Activated T-cell treated with anti-CD3 and anti-CD28 coated beads for 4 hours (primary cell): Measurements from ENCODE around the gene SMIM29.
"Not testable (repeated sequence)": the region's sequence is repeated elsewhere in the genome, so short reads cannot be mapped to it uniquely, and the experiment has no call there.

Experiments used
- DNase-seq: peaks from one replicate; pipeline ENCODE4 v3.0.0-alpha.2; 2020

Gene SMIM29

DNA sequence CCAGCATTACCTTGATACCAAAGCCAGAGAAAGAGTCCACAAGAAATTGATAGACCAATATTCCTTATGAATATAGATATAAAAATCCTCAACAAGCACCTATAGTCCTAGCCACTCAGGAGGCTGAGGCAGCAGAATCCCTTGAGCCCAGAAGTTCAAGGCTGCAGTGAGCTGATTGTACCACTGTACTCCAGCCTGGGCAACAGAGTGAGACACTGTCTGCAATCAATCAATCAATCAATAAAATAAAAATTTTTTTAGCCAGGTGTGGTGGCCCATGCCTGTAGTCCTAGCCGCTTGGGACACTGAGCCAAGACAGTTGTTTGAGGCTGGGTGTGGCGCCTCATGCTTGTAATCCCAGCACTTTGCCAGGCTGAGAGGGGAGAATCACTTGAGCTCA, 18.9 kb upstream of the SMIM29 start:
- DNase-seq: no peak

DNA sequence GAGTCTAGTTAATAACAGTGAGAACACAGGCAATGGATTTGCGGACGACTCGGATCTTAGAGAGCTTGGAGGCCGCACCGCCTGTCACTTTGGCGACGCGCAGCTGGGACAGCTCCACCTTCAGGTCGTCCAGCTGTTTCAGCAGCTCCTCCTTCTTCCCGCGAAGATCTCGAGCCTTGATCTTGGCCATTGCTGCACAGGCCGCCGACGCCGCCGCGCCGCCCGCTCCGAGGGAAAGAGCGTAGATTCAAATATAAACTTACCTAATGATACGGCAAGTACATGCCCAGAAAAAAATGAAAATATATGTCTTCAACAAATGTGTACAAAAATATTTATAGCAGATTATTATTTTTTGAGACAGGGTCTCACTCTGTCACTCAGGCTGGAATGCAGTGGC, 14.7 kb upstream of the SMIM29 start:
- DNase-seq: not testable (repeated sequence)

DNA sequence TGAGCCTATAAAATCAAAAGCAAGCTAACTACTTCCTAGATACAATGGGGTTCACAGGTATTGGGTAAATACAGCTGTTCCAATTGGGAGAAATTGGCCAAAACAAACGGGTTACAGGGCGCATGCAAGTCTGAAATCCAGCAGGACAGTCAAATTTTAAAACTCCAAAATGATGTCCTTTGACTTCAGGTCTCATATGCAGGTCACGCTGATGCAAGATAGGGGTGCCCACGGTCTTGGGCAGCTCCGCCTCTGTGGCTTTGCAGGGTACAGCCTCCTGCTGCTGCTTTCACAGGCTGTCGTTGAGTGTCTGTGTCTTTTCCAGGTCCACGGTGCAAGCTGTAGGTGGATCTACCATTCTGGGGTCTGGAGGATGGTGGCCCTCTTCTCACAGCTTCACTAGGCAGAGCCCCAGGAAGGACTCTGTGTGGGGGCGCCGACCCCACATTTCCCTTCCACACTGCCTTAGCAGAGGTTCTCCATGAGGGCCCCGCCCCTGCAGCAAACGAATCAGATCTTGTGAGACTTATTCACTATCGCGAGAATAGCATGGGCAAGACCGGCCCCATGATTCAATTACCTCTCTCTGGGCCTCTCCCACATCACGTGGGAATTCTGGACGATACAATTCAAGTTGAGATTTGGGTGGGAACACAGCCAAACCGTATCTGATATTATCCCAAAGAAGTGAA, 11.9 kb upstream of the SMIM29 start:
- no peak for DNase-seq

DNA sequence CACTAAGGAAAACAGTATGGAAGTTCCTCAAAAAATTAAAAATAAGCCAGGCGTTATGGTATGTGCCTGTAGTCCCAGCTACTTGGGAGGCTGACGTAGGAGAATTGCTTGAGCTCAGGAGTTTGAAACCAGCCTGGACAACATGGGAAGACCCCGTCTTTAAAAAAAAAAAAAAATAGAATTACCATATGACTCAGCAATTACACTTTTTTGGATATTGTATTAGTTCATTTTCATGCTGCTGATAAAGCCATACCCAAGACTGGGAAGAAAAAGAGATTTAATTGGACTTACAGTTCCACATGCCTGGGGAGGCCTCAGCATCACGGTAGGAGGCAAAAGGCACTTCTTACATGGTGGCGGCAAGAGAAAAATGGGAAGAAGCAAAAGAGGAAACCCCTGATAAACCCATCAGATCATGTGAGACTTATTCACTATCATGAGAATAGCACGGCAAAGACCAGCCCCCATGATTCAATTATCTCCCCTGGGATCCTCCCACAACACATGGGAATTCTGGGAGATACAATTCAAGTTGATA, 10.8 kb upstream of the SMIM29 start:
- DNase-seq: no peak

DNA sequence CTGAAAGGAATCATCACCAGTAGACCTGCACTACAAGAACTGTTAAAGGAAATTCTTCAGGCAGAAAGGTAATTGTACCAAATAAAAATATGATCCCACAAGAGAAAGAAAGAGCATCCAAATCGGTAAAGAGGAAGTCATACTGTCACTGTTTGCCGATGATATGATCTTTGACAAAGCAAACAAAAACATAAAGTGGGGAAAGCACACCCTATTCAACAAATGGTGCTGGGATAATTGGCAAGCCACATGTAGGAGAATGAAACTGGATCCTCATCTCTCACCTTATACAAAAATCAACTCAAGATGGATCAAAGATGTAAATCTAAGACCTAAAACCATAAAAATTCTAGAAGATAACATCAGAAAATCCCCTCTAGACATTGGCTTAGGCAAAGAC, 3.6 kb upstream of the SMIM29 start:
- not testable (repeated sequence) for DNase-seq

DNA sequence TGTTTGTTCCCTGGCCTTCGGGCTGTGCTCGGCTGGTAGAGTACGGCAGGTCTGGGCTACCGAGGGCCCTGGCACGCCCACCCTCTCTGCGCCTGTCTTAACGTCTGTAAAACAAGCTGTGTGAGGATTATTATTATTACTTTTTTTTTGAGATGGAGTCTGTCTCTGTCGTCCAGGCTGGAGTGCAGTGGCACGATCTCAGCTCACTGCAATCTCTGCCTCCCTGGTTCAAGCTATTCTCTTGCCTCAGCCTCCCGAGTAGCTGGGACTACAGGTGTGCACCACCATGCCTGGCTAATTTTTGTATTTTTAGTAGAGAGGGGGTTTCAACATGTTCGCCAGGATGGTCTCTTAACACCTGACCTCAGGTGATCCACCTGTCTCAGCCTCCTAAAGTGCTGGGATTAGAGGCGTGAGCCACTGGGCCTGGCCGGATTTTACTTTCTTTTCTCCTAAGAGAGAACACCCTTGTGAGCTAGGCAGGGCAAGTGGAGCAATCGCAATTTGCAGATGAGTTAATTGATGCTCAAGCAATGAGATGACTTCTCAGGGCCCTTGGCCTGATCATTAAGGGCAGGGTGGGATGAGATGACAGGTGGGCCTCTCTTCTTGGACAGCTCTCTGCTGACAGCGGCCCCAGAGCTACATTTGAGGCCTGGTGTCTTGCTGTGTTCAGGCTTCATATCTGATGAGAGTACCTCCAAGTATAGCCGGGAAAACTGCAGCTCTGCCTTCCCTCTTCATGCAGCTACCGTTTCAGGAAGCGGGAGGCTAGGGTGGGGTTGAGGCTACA, 859 bp upstream of the SMIM29 start:
- DNase-seq: no peak

DNA sequence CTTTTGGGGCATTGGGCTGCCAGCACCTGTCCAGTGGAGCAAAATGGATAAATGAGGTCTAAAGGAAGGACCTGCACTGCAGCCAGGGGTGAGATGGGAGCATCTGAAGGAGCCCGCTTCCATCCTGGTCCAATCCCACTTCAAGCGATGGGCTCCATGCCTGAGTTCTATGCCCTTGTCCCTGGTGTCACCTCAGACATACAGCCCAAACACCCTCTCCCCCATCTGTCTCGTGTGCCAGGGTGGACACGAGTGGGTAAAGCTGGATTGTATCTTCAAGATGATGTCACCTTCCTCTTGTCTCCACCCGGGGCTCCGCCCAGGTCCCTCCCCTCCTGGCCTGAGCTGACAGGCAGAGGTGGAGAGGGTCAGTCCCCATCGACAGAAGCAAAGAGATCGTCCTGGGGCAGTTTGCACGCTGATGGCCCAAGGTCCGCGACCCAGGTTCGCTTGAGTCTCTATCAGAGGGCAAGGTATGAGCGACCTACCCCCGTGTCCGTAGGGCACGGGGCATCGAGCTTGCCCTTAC, 544 bp downstream of the SMIM29 start:
- DNase-seq: no peak

DNA sequence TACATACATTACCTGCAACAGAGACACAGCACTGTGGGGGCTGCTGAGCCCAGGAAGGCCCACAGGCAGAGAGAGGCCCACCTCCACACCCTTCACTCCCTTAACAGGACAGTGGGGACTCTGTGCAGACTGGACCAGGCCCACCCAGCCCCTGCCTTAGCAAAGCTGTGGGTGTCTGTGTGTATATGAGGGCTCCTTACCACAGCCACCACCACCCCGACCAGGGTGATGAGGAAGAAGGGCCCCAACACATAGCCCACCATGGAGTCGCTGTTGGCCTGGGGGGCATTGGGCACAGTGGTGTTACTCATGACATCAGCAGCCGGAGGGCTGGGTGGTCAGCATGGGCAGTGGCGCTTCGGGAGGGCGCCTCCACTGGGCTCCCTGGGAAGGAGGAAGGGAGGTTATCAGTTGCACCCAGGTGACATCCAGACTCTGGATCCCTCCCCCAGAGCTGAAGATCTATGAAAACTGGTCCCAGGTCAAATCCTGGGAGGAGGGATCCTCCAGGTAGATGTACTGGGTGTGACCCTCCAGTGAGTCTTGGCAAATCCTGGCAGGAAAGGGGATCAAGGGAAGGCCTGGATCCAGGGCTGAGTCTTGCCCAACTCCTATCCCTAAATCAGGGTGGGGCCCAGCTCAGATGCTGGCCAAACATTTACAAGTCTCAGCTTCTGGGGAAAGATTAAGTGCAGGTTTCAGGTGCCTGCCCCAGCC, 1.2 kb downstream of the SMIM29 start:
- no peak for DNase-seq

DNA sequence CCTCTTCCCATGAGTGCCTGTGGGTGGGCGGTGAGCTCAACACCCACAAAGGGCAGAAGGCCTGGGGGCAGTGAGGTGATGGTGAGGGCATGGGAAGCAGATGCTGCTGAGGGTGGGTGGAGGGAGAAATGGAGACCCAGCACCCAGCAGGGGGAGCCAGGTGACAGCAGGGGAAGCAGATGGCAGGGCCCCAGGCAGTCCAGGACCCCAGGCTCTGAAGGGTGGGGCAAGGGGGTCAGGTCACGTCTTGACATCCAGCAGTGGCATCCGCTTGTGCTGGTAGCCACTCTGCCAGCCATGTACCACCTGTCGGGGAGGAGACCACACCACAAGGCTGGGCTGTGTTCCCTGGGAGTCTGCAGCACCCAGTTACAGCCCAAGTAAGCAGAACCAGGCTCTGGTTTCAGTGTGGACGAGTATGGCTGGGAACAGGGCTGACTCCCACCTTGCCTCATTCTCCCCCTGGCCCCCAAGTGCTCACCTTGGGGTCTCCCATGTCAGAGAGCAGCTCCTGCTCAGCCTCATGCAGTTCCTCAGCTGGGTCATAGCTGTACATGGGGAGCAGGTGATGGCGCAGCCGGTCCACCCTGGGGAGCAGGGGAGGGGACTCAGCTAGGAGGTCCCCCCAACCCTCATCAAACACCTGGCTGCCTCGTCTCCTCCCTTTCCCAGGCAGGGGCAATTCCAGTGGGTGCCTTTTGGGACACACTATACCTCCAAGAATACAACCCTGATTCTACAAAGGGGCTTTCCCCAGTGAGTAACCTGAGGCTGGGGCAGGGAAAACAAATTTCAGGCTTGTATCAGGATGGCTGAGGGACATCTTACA, 2.0 kb downstream of the SMIM29 start:
- peak; percentile 48 for DNase-seq

DNA sequence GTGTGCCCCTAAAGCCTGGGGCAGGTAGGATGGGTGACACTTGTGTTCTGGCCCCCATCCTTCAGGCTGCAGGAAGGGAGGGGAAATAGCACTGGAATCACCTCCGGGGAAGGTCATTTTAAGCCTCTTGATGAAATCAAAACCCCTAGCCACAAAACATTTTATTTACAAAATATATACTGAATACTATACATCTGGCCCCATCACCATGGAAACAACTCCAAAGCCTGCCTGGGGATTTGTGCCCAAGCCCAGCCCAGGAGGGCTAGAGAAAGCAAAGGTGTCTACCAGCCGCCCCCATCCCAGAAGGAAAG, 2.6 kb downstream of the SMIM29 start:
- no peak for DNase-seq

DNA sequence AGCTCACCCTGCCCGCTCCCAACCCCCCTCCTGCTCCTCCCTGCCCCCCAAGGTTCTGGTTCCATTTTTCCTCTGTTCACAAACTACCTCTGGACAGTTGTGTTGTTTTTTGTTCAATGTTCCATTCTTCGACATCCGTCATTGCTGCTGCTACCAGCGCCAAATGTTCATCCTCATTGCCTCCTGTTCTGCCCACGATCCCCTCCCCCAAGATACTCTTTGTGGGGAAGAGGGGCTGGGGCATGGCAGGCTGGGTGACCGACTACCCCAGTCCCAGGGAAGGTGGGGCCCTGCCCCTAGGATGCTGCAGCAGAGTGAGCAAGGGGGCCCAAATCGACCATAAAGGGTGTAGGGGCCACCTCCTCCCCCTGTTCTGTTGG, 3.1 kb downstream of the SMIM29 start:
- DNase-seq: not testable (repeated sequence)

DNA sequence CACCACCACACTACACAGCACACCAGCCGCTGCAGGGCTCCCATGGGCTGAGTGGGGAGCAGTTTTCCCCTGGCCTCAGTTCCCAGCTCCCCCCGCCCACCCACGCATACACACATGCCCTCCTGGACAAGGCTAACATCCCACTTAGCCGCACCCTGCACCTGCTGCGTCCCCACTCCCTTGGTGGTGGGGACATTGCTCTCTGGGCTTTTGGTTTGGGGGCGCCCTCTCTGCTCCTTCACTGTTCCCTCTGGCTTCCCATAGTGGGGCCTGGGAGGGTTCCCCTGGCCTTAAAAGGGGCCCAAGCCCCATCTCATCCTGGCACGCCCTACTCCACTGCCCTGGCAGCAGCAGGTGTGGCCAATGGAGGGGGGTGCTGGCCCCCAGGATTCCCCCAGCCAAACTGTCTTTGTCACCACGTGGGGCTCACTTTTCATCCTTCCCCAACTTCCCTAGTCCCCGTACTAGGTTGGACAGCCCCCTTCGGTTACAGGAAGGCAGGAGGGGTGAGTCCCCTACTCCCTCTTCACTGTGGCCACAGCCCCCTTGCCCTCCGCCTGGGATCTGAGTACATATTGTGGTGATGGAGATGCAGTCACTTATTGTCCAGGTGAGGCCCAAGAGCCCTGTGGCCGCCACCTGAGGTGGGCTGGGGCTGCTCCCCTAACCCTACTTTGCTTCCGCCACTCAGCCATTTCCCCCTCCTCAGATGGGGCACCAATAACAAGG, 3.6 kb downstream of the SMIM29 start:
- DNase-seq: not testable (repeated sequence)

DNA sequence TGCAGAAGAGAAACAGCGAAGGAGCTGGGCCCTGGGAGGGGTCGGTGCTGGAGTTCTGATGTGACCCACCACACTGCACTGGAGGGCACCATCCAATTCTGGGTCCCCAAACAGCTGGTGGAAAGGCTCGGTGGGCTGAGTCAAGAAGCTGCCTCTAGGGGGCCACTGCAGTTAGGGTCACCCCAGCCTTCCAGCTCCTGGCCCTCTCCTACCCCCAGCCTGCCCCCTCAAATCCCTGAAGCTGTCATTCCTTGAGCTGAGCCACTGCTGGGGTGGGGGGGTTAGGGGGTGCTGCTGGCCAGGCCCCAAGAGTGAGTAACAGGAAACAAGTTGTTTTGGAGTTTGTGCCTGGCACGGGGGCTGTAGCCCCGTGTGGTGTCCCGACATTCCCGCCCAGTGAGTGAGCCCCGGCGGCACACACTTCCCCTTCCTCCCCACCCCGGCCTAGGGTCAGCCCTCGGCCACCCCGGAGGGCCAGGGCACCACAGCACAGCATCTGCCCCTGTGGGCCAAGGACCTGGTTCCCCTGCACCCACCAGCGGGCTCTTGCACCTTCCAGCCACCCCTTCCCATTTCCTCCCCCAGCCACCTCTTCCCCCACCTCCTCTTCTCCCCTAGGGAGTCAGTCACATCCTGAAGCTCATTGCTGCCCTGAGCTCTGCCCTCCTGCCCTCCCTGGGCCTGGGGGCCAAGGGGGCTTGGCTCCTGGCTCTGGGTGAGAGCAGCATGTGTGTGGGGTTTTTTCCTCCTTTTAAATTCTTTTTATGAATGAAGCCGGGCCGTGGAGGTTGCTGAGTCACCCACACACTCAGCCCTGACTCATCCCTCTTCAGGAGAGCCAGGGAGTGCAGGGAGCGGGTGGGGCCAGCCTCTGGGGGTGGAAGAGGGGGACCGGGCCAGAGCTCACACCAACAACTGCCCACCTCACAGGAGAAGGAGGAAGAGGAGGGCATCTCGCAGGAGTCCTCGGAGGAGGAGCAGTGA, 4.6 kb downstream of the SMIM29 start:
- DNase-seq: peak; percentile 65

DNA sequence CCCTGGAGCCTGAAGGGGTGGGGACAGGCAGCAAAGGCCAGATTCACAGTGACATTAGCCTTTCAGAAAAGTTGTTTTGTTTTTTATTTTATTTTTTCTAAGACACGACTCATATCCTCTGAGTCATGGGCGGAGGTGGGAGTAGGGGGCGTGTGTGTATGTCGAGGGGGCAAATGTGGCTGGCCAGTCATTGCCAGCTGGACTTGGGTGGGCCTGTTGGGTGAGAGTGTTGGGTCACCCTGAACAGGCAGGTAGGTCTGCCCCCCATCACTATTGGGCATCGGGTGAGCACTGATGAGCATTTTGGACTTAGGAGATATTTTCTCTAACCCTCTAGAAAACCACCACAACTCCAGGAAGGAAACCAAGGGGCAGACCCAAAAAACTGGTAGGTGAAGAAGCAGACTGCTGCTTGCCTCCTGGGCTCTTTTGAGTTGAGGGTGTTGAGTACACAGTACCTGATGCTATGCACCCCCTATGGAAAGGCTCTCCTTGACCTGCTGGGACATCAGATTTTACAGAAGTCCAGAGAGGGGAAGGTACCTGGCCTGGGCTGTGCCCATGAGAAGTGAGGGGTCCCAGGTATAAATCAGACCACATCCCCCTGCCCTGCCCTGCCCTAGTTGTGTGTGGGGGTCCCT, 5.6 kb downstream of the SMIM29 start:
- DNase-seq: no peak

DNA sequence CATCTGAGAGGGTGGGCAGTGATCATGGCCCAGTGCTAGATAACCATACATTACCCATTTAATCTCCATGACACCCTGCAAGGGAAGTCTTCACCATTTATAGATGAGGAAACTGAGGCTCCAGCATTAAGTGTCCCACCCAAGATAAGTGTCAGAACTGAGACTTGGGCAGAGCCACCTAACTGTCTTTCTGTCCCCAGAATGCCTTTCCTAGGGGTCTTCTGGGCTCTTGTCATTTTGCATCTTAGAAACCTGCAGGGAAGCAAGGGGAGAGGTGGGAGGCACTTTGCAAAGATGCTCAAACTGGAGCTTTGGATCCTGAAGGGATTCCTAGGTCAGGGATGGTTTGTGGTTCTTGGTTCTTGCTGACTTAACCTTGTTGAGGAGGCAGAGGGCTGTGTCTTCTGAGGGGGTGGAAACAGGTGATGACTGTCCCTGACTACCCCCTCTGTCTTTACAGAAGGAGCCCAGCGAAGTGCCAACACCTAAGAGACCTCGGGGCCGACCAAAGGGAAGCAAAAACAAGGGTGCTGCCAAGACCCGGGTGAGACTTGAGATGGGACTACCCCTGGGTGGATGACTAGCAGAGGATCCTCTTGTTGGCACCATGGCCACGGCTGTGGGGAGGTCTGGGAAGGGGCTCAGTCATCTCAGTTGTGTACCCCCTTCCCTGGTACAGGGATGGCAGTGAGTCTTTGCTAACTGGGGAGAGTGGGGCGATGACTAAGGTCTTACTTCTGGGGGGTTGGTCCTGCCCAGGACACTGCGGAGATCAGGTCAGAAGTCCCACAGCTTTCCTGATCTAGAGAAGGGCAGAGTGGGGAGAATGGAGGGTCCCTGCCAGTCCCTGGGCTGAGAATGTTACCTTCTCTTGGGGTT, 6.3 kb downstream of the SMIM29 start:
- no peak for DNase-seq

DNA sequence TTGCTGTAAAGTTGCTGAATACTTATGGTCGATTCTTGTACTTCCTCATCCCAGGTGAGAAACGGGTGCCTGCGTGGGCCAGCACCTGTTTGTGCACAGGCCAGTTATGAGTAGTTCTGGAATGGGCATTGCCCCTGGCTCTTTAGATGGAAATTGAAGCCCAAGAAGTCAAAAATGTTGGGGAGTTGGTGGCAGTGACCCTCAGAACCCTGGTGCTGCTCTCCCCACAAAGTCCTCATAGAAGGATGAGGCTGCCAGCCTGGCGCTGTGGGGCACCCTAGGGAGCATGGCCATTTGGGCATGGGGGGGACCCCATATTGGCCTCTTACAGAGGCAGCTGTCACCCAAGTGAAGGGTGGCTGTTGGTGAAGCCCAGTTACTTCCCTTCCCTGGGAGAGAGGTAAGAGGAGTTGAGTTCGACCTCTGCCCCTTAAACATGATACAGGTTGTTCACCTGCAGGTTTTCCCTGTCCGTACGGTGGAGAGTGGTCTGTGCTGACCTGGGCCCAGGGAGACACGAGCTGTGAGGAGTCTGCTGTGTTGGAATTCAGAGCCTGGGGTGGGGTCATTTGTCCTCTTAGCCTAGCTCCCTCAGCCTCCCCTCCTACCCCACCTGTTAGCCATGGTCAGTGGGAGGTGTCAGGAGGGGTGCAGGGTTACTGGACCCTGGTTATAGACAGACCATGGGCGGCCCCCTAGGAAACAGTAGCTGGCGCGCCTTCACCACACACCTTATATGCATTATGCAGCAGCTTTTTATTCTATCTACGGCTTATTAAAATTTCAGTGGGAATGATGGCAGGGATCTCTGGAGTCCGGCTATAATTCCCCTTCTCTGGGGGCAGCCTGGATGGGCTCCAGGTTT, 7.2 kb downstream of the SMIM29 start:
- no peak for DNase-seq

DNA sequence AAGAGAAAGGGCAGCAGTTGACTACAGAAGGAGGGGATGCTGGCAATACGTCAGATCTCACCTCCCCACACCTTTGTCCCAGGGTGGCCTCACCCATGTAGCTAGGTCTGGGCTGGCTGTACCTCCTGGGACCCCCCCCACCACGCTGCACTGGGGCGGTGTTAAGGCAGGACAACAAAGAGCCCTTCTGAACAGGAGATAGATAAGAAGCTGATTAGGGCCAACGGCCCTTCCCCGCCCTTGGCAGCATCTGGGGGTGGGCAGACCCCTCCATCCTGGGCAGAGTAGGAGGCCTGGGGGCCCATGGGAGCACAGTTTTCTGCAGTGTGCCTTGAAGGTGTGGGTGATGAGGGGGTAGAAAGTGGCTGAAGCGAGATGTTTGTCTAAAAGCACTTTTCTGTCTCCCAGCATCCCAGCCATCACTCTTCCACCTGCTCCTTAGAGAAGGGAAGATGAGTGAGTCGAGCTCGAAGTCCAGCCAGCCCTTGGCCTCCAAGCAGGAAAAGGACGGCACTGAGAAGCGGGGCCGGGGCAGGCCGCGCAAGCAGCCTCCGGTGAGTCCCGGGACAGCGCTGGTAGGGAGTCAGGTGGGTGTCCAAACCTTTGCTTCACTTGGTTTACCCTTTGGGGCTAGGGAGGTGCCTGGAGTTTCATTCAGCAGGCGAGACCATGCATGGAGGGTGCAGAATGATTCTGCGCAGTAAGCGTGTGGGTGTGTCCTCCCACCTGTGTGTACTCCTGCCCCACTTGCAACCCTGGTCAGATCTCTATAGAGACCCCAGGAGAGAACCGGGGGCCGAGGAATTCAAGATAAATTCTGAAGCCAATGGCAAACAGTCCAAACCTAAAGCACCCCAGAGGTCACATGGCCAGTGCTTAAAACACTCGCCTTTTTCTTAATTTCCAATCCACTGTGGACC, 8.2 kb downstream of the SMIM29 start:
- DNase-seq: no peak
